Measurements from ENCODE around the gene ADAMTS18.

DNA sequence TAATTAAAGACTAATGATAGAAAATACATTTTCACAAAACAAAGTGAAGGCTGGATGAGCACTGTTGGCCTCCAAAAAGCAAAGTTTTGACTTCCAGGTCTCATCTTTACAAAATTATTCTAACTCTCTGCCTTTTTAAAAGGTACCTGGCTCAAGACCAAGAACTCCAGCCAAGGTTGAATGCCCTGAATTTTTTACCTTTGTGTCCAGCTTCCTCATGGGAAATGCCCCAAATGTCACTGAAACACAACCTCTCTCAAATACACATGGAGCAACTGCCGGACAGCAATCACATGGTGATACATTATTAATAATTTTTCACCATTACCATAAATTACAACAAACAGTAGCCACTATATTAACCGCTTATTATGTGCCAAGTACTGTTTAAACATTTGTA lies 32.2 kb downstream of the ADAMTS18 start:
- TF ChIP-seq, protein P1, sequence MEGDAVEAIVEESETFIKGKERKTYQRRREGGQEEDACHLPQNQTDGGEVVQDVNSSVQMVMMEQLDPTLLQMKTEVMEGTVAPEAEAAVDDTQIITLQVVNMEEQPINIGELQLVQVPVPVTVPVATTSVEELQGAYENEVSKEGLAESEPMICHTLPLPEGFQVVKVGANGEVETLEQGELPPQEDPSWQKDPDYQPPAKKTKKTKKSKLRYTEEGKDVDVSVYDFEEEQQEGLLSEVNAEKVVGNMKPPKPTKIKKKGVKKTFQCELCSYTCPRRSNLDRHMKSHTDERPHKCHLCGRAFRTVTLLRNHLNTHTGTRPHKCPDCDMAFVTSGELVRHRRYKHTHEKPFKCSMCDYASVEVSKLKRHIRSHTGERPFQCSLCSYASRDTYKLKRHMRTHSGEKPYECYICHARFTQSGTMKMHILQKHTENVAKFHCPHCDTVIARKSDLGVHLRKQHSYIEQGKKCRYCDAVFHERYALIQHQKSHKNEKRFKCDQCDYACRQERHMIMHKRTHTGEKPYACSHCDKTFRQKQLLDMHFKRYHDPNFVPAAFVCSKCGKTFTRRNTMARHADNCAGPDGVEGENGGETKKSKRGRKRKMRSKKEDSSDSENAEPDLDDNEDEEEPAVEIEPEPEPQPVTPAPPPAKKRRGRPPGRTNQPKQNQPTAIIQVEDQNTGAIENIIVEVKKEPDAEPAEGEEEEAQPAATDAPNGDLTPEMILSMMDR (IDR thresholded peaks at IDR 0.05) = no peak
- TF ChIP-seq POLR2A (IDR thresholded peaks at IDR 0.05) = no peak
- no peak for TF ChIP-seq EP300 (IDR thresholded peaks at IDR 0.05)
